Urinary bladder (tissue), 4 donors: ENCODE results near the gene SBNO1. TPM values are rescaled to one million over a fixed set of nuclear protein-coding genes. Genes with fewer than 3 reads are reported as not detected.
"Not testable (repeated sequence)": the region's sequence is repeated elsewhere in the genome, so short reads cannot be mapped to it uniquely, and the experiment has no call there.

Experiments
- DNase-seq: peaks from one replicate; pipeline ENCODE4 v3.0.0-alpha.2; 2015; ENCODE audit errors: extremely low spot score
- H3K27ac ChIP-seq: one replicate; pipeline ENCODE4 v1.5.1; 2013; ENCODE audit warnings: low read depth, mild to moderate bottlenecking, moderate library complexity
- H3K36me3 ChIP-seq: one replicate; pipeline ENCODE4 v1.6.1; 2013; ENCODE audit warnings: mild to moderate bottlenecking, moderate library complexity; ENCODE audit not compliant: insufficient read depth
- H3K4me1 ChIP-seq: one replicate; pipeline ENCODE4 v1.6.1; 2013; ENCODE audit warnings: mild to moderate bottlenecking, moderate library complexity; ENCODE audit not compliant: insufficient read depth
- H3K4me3 ChIP-seq: one replicate; pipeline ENCODE4 v1.5.1; 2013; ENCODE audit warnings: low read depth, low read length
- WGBS: extraction: QIAGEN DNeasy Blood & Tissue Kit; methylation state at CpG from one replicate; pipeline ENCODE4 v1.1.7; 2013; 5-methylcytosine and 5-hydroxymethylcytosine counted together
- polyA plus RNA-seq: library from polyadenylated mRNA; stranded (reverse); fragments of 200-250 nt; gene quantifications from one replicate; pipeline ENCODE4 v1.2.3, GENCODE V29; 2013
- total RNA-seq: library from RNA; depleted of rRNA; stranded (reverse); fragments of >200 nt; gene quantifications from one replicate; pipeline ENCODE4 v1.2.3, GENCODE V29; 2014
- donor health status: healthy with polysubstance abuse.
- donor health status: healthy.

Gene SBNO1
- total and polyA plus RNA-seq, 2 donors = 7.1 to 30.2 TPM

DNA sequence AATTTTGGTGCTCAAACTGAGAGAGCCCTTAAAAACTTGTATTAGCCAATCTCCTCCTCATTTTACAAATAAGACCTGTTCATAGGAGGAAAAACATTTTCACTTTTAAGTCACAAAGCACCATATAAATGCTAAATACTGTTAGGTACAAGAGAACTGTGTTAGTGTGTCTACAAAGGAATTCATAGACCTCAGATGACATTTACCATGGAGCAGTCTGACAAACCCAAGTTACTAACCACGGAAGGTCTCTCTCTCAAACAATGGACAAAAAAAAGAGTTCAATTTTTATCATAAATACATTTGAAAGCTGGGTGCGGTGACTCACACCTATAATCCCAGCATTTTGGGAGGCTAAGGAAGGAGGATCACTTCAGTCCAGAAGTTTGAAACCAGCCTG lies 10.0 kb downstream of the SBNO1 start:
- WGBS = 87% methylated on average over 2 of the region's 2 CpGs

DNA sequence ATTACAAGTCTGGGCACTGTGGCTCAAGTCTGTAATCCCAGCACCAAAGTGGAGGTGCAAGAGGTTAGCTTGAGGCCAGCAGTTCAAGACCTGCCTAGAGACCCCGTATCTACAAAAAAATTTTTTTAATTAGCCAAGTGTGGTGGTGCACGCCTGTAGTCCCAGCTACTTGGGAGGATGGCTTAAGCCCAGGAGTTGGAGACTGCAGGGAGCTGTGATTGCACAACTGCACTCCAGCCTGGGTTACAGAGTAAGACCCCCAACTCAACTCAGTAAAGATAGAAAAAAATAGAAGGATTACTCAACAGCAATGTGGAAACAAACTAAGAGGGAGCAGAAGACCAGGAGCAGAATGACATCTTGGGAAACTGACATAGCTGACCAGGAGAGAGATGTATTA lies 13.3 kb downstream of the SBNO1 start:
- Histone ChIP-seq H3K4me3 (no peak overlapping the region), H3K4me1 (no peaks in the 10 kb centered on the region), H3K36me3 (peaks cover 4% of the 10 kb centered on the region), H3K27ac (no peak overlapping the region)
- 97% methylated on average over 2 of the region's 2 CpGs for WGBS
- DNase-seq = no peak

More for the DNA sequence above, 10.0 kb downstream of the SBNO1 start:
- H3K4me3 ChIP-seq = no peak overlapping the region
- no peak for DNase-seq
- H3K36me3 ChIP-seq = no peaks in the 10 kb centered on the region
- no peak overlapping the region for H3K27ac ChIP-seq
- H3K4me1 ChIP-seq = no peaks in the 10 kb centered on the region

DNA sequence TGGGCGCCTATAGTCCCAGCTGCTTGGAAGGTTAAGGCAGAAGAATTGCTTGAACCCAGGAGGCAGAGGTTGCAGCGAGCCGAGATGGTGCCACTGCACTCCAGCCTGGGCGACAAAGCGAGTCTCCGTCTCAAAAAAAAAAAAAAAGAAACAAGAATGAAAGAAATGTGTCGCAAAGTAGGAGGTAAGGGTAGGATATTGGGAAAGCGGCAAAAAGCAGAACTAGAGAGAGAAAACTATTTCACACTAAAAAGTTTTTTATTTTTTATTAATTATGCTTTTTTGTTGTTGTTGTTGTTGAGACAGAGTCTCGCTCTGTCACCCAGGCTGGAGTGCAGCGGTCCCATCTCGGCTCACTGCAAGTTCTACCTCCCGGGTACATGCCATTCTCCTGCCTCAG lies 17.7 kb downstream of the SBNO1 start:
- 96% methylated on average over 12 of the region's 12 CpGs for WGBS
- H3K27ac ChIP-seq = no peak overlapping the region
- H3K4me1 ChIP-seq = no peaks in the 10 kb centered on the region
- no peak overlapping the region for H3K4me3 ChIP-seq
- no peak for DNase-seq
- peaks cover 4% of the 10 kb centered on the region for H3K36me3 ChIP-seq

DNA sequence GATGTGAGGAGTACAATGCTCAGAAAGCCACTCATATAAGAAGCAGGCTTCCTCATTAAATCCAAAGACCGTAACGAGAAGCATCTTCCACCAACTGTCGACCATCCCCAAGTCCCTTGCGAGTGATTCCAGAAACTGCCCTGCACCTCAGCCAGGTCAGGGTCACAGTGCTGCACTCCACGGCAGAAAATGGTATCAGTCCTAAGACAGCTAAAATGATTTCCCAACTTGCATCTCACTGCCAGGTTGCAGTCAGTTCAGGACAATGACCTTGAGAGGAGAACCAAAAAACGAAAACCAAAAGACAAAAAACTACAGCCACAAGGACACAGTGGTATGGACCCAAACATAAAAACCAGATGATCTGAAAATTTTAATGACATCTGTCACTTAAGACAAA lies 20.6 kb downstream of the SBNO1 start:
- WGBS = 83% methylated on average over 6 of the region's 6 CpGs
- DNase-seq = no peak

DNA sequence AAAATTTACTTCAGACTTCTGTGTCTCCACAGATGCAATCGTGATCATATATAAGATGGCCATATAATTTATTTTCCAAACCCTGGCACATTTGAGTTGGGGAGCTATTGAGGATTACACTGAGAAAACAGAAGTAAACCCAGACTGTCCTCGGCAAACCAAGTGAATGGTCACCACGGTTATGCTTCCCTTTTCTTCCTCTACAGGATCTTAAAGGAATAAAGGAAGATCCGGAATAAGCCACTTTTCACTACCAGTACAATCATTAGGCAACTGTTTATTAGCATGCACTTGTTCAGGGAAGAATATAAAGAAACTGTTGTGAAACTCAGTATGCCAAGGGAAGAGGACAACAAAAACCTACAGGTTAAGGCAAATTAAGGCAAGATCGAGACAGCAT lies 27.6 kb downstream of the SBNO1 start:
- DNase-seq = no peak
- 85% methylated on average over 5 of the region's 5 CpGs for WGBS
- no peak overlapping the region for H3K27ac ChIP-seq
- peaks cover 3% of the 10 kb centered on the region for H3K36me3 ChIP-seq
- no peaks in the 10 kb centered on the region for H3K4me1 ChIP-seq
- no peak overlapping the region for H3K4me3 ChIP-seq

More for the DNA sequence above, 20.6 kb downstream of the SBNO1 start:
- no peak overlapping the region for H3K4me3 ChIP-seq
- H3K36me3 ChIP-seq = peaks cover 7% of the 10 kb centered on the region
- H3K27ac ChIP-seq = no peak overlapping the region
- H3K4me1 ChIP-seq = no peaks in the 10 kb centered on the region

DNA sequence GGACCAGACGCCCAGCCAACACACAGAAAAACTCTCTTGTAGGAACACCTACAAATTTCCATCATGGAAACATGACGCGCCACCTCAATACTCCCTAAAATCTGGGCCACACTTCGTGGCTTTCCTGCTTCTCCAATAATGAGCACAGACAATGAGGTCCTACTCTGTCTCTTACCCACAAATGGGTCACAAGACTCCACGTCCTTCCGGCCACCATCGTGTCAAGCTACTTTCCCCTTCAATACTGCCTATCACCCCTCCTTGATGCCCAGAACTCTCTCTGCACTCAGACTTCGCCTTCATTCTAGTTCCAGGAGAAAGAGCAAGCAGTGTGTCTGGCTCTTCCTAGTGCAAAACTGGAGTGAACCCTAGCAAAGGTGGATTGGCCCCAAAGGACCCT lies 28.1 kb downstream of the SBNO1 start:
- WGBS = 88% methylated on average over 8 of the region's 8 CpGs
- DNase-seq = no peak
- Histone ChIP-seq H3K27ac (no peak overlapping the region), H3K36me3 (peaks cover 3% of the 10 kb centered on the region), H3K4me1 (no peaks in the 10 kb centered on the region), H3K4me3 (no peak overlapping the region)

DNA sequence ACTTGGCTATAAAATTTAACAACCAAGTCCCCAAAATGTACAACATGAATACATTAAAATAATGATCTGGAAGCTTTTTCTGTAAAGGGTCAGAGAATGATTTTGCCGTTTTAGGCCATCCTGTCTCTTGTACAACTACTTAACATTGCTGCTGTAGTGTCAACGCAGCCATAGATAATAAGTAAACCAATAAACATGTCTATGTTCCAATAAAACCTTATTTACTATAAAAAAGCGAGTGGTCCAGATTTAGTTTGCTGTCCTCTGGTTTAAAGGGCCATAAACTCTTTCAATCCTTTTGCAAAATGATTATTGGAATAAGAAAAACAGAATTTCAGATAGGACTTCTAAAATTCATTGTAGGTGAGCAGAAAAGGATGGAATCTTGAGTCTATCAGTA lies 29.2 kb downstream of the SBNO1 start:
- 66% methylated on average over 3 of the region's 3 CpGs for WGBS
- no peak overlapping the region for H3K4me3 ChIP-seq
- DNase-seq = no peak
- peaks cover 5% of the 10 kb centered on the region for H3K36me3 ChIP-seq
- no peaks in the 10 kb centered on the region for H3K4me1 ChIP-seq
- H3K27ac ChIP-seq = no peak overlapping the region

DNA sequence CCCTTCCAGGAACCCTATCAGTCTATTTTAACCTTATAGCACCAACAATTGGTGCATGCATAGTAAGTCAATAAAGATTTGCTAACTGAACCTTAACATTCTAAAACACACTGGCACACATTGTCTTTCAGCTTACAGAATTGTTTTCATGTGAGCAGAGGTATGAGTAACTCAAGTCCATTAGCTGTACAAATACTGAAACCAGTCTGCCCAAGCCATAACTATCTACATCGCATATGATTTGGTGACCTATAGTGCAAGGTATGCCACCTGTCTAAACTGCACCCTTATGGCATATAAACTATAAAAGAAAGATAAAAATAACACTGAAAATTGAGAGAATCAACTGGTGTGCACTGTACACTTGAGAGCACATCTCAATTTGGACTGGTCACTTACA lies 34.8 kb downstream of the SBNO1 start:
- Histone ChIP-seq H3K4me3 (no peak overlapping the region), H3K27ac (no peak overlapping the region), H3K4me1 (no peaks in the 10 kb centered on the region), H3K36me3 (peaks cover 13% of the 10 kb centered on the region)
- no peak for DNase-seq
- 95% methylated on average over 1 of the region's 1 CpG for WGBS

DNA sequence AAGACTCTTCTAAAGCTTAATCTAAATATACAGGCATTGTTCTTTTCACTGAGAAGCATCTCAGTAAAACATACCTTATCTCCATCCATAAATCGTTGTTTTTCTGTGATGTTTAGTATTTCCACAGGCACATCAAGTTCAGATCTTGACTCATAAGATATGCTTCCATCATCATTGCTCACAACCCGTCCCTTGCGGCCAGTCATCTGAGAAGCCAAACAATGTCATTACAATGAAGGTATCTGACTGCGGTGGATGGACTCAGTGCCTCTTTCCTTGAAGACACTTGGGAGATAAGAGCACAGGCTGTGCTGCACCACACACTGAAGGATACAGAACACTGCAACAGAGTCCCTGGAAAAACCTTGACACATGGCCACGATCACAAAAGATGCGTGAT lies 44.8 kb downstream of the SBNO1 start:
- Histone ChIP-seq H3K4me1 (no peaks in the 10 kb centered on the region), H3K36me3 (peaks cover 4% of the 10 kb centered on the region), H3K27ac (no peak overlapping the region), H3K4me3 (no peak overlapping the region)
- no peak for DNase-seq
- WGBS = 94% methylated on average over 6 of the region's 6 CpGs

DNA sequence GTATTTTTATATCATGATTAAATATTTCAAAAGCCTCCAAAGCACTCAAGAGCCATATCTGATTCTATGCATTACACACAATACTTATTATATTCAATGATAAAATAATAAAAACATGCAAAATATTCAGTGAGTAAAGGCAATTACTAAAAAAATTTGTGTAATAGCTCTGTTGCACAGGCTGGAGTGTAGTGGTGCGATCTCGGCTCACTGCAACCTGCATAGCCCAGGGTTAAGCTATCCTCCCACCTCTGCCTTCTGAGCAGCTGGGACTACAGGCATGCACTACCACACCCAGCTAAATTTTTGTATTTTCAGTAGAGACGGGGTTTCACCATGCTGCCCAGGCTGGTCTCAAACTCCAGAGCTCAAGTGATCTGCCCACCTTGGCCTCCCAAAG lies 45.4 kb downstream of the SBNO1 start:
- Histone ChIP-seq H3K36me3 (peaks cover 4% of the 10 kb centered on the region), H3K4me1 (no peaks in the 10 kb centered on the region), H3K4me3 (no peak overlapping the region), H3K27ac (no peak overlapping the region)
- DNase-seq = no peak
- WGBS = 95% methylated on average over 3 of the region's 3 CpGs

DNA sequence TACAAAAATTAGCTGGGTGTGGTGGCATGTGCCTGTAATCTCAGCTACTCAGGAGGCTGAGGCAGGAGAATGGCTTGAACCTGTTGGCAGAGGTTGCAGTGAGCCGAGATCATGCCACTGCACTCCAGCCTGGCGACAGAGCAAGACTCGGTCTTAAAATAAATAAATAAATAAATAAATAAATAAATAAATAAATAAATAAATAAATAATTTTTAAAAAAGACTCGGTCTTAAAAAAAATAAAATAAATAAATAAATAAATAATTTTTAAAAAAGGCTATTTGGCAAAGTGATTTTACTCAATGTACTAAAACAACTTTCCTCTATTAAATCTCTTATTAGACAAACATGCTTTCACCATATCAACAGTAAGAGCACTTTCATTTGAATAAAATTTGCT lies 51.6 kb downstream of the SBNO1 start:
- not testable (repeated sequence) for H3K36me3 ChIP-seq, H3K27ac ChIP-seq

DNA sequence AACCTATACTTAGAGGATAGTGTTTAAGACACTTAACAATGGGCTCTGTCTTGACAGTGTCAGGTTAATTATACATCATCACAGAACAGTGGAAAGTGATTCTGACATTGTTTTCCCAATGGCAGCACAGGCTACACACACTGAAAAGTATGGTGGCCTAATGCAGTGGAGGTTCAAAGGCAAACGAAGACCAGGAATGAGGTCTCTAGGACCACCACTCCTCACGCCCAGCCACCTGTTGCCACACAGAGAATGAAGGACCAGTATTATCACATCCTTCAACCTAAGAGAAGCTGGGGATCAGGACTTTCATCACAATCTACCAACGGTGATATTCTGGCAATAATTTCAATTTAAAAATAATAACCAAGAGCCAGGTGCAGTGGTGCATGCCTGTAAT lies 58.4 kb downstream of the SBNO1 start:
- Histone ChIP-seq H3K27ac (no peak overlapping the region), H3K4me1 (no peaks in the 10 kb centered on the region), H3K36me3 (peaks cover 14% of the 10 kb centered on the region), H3K4me3 (no peak overlapping the region)
- 88% methylated on average over 3 of the region's 3 CpGs for WGBS
- DNase-seq = no peak

More for the DNA sequence above, 51.6 kb downstream of the SBNO1 start:
- 87% methylated on average over 4 of the region's 4 CpGs for WGBS
- not testable (repeated sequence) for H3K4me1 ChIP-seq, DNase-seq, H3K4me3 ChIP-seq

DNA sequence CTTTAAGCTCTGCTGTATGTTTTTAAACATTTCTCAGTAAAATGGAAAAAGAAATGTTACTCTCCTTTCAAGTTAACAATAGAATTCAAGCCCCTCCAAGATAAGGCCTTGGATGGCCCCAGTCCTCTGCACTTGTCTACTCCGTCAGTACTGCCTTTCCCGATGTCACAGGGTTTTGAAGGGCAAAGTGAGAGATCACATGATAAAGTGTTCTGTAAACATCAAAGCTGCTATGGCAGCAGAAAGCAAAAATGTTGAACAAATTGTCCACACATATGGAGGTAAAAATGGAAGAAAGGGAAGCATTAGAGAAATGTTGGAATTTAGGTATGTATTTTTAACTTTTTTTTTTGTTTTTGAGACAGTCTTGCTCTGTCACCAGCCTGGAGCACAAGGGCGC lies 59.5 kb downstream of the SBNO1 start:
- Histone ChIP-seq H3K4me1 (no peaks in the 10 kb centered on the region), H3K4me3 (no peak overlapping the region), H3K27ac (no peak overlapping the region), H3K36me3 (peaks cover 13% of the 10 kb centered on the region)
- WGBS = 75% methylated on average over 3 of the region's 3 CpGs
- no peak for DNase-seq

DNA sequence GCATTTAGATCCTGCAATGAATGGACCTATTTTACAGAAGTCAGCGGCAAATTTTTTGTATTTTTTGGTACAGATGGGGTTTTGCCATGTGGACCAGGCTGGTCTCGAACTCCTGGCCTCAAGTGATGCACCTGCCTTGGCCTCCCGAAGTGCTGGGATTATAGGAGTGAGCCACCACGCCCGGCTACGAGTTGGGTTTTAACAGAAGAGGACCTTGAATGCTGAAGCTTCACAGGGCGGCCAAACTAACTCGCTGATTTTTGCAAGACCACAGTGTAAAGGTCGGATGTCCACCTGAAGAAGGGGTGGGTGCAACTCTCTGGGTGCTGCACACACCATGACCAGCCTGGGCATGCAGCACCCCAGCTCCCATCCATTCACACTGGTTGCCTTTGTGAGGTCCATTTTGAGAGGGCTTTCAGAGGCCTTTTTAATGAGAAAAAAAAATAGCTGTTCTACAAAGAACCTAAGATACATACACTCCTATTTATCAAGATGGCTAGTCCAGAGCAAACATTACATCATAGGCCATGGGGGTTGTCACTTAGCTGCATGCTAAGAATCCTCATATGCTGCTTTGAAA lies 71.4 kb downstream of the SBNO1 start:
- DNase-seq = no peak
- no peak overlapping the region for H3K27ac ChIP-seq
- no peak overlapping the region for H3K4me3 ChIP-seq
- no peaks in the 10 kb centered on the region for H3K4me1 ChIP-seq
- H3K36me3 ChIP-seq = no peaks in the 10 kb centered on the region
- WGBS = 94% methylated on average over 9 of the region's 9 CpGs

DNA sequence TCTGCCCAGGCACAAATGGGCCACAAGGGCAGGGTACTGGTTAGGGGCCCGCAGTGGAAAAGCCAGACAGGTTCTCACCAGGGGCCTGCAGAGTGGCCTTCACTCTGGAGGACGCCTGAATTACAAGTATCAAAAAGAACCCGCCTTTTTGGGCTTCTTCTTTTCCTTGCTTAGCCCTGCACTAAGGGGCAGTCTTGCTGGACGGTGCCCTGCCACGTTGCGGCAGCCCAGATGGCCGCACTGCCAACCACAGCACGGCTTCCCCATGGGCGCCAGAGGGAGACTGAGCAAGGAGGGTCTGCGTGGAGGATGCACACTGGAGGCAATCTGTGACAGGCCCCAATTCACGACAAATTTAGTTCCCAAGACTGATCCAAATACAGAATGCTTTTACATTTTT lies 74.7 kb downstream of the SBNO1 start:
- 93% methylated on average over 11 of the region's 11 CpGs for whole genome bisulfite sequencing
- H3K4me1 ChIP-seq = no peaks in the 10 kb centered on the region
- DNase-seq = no peak
- no peak overlapping the region for H3K4me3 ChIP-seq
- H3K36me3 ChIP-seq = no peaks in the 10 kb centered on the region
- H3K27ac ChIP-seq = no peak overlapping the region
